CD4-positive, alpha-beta T cell treated with Interleukin-12 subunit alpha and Interleukin-12 subunit beta, for 1 hour (primary cell): Measurements from ENCODE around the gene TM7SF3.
"Not testable (repeated sequence)": the region's sequence is repeated elsewhere in the genome, so short reads cannot be mapped to it uniquely, and the experiment has no call there.

Source experiments
- DNase-seq: peaks from one replicate; pipeline ENCODE4 v3.0.0-alpha.2; 2020

Gene TM7SF3

GRCh38 chr12:26976687-26977086, 37.5 kb downstream of the TM7SF3 start:
- no peak for DNase-seq

- DNase-seq, result peak; percentile 76
These were observed 42.2 kb downstream of the TM7SF3 start for GRCh38 chr12:26971963-26972362.

- no peak for DNase-seq
These were observed 44.0 kb downstream of the TM7SF3 start for GRCh38 chr12:26970136-26970535.

GRCh38 chr12:26966842-26967241, 47.3 kb downstream of the TM7SF3 start:
- no peak for DNase-seq

GRCh38 chr12:26963413-26963812, 50.8 kb downstream of the TM7SF3 start:
- DNase-seq, result no peak

GRCh38 chr12:26961803-26962202, 52.4 kb downstream of the TM7SF3 start:
- DNase-seq, result no peak

- not testable (repeated sequence) for DNase-seq
These were observed 52.8 kb downstream of the TM7SF3 start for GRCh38 chr12:26961391-26961790.

GRCh38 chr12:26954027-26954426, 60.2 kb downstream of the TM7SF3 start:
- DNase-seq, result no peak

GRCh38 chr12:26953447-26953846, 60.7 kb downstream of the TM7SF3 start:
- DNase-seq, result no peak

- no peak for DNase-seq
These were observed 65.9 kb downstream of the TM7SF3 start for GRCh38 chr12:26948309-26948708.

- DNase-seq, result peak; percentile 40
These were observed 73.0 kb downstream of the TM7SF3 start for GRCh38 chr12:26941215-26941594.

GRCh38 chr12:26940516-26941214, 73.5 kb downstream of the TM7SF3 start:
- DNase-seq, result peak; percentile 47

- DNase-seq, result no peak
These were observed 74.2 kb downstream of the TM7SF3 start for GRCh38 chr12:26939953-26940352.

- DNase-seq, result peak; percentile 24
These were observed 74.9 kb downstream of the TM7SF3 start for GRCh38 chr12:26939192-26939832.

- DNase-seq, result peak; percentile 34
These were observed 75.5 kb downstream of the TM7SF3 start for GRCh38 chr12:26938701-26939062.

- peak; percentile 98 for DNase-seq
These were observed 76.1 kb downstream of the TM7SF3 start, which contains the start of the genes FGFR1OP2 and INTS13 for GRCh38 chr12:26937863-26938700. FGFR1OP2 (plus strand) TSS chr12:26938470; CDS start chr12:26954159, 15,689 bp downstream. INTS13 (minus strand) TSS chr12:26937981; CDS start chr12:26936803, 1,178 bp downstream.

GRCh38 chr12:26937443-26937862, 76.7 kb downstream of the TM7SF3 start:
- DNase-seq, result no peak

GRCh38 chr12:26936559-26937442, 77.4 kb downstream of the TM7SF3 start:
- peak; percentile 33 for DNase-seq

- DNase-seq, result peak; percentile 29
These were observed 78.4 kb downstream of the TM7SF3 start for GRCh38 chr12:26935636-26936378.

- no peak for DNase-seq
These were observed 84.6 kb downstream of the TM7SF3 start for GRCh38 chr12:26929590-26929989.

- DNase-seq, result no peak
These were observed 85.5 kb downstream of the TM7SF3 start for GRCh38 chr12:26928661-26929060.
